Stimulated activated CD8-positive, alpha-beta memory T cell treated with anti-CD3 and anti-CD28 coated beads, Interleukin-7, amount 100 ng/mL, for 24 hours (primary cell): ENCODE results near the gene ROBO4.

ENCODE experiments used
- DNase-seq: peaks from one replicate; pipeline ENCODE4 v3.0.0-alpha.2; 2020; ENCODE audit warnings: low read depth

The ROBO4 gene

GRCh38 chr11:124841201-124841600 lies 56.5 kb downstream of the ROBO4 start:
- DNase-seq: no peak

DNA sequence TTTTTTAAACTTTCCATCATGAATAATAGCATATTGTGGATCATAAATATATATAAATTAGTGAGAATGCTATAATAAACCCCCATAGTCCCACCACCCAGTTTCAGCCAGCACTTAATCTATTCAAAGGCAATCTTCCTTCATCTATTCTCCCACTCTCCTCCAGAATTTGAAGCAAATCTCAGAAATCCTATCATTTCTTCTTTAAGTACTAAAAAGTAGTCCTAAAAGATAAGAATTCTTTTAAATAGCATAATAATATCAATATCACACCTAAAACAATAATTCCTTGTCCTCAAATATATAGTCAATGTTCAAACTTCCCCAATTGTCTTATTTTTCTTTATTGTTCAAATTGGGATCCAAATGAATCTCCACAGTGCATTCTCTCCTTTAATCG lies 57.0 kb downstream of the ROBO4 start:
- DNase-seq: no peak

DNA sequence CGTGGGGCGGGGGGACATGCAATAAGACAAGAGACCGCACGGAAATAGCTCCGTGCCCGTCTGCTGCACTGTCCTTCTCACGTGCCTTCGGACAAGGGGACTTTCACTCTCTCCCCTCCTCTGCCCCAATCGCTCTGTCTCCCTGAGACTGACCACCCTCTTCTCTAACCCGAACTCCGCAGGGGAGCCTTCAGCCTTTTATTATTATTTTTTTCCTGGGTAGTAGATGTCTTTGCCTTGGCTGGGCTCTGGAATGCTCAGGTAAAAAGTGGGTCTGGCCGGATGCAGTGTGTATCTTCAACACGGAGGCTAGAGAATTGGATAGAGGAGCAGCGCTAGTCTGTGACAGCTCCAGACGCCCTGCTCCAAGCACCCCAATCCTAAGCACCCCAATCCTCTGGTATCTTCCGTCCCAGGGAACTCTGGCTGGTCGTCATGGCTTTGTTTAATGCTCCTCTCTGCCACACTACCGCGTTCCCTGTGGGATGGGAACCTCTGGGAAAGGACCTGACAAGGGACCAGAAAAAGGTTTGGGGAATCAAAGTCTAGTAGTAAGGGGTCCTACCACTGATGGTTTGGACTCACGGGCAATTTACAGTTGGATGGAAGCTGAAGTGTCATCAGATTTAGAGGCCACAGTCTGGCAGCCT lies 57.6 kb downstream of the ROBO4 start:
- no peak for DNase-seq

- DNase-seq: no peak
These were observed 58.3 kb downstream of the ROBO4 start for GRCh38 chr11:124839128-124839971.

DNA sequence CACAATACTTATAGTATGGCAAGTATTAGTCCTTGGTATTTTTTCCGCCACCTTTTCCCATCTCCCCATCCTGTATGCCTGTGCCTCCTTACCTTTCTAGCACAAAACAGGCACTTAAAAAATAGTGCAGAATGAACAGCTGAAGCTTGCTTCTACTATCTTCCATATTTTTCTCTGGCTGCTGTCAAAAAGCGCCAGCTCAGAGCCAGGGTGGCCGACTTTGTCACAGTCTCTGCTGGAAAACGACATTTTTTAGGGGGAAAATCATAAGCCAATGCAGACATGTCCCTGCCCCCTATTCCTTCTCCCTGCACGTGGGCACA lies 58.9 kb downstream of the ROBO4 start:
- DNase-seq: no peak

GRCh38 chr11:124837491-124837856 lies 60.2 kb downstream of the ROBO4 start:
- DNase-seq: no peak

DNA sequence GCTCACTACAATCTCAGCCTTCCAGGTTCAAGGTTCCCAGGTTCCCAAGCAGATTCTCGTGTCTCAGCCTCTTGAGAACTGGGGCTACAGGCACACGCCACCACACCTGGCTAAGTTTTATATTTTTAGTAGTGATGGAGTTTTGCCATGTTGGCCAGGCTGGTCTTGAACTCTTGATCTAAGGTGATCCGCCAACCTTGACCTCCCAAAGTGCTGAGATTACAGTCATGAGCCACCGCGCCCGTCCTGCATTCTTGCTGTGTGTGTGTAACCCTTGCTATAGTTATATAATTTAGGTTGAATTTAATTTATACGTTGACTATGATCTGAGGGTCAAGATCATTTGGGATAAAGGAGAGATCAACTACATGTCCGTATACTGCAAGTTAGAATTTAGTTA lies 61.7 kb downstream of the ROBO4 start:
- DNase-seq: no peak

GRCh38 chr11:124834526-124835180 lies 63.0 kb downstream of the ROBO4 start:
- DNase-seq: no peak
